ENCODE data around the gene TMTC1. TPM values are rescaled to one million over a fixed set of nuclear protein-coding genes. Genes with fewer than 3 reads are reported as not detected.

TMTC1 gene
- total RNA-seq, 3 donors from 2014 or later (not counting 1 experiment from before 2014, with no cell fraction given), result 0.18 to 2.0 (median 0.50) TPM

DNA sequence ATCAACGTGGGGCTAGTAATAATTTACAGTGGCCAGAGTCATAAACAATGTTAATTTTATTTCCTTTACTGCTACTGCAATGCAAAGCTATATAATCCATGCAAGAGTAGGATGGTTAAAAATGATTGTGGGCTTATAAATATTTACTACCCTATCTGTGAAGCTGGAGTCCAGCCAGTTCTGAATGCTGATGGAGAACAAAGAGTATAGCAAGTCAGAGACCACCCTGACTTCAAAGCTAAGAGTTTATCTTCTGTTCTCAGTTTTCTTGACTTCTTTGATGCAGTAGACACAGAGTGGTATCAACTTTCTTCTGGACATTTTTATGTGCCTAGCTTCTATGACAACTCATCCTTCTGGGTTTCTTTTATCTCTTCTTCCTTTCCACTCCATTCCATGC is 252.3 kb downstream of the TMTC1 start:
- Mint-ChIP-seq H3K9me3 (no peaks in the 10 kb centered on the region), H3K27me3 (ENCODE audit: low read depth in 2 of 2) (peaks cover 14 to 21% of the 10 kb centered on the region in 2 donors), H3K4me1 (no peaks in the 10 kb centered on the region), H3K4me3 (no peak overlapping the region), H3K36me3 (no peaks in the 10 kb centered on the region), H3K27ac (no peak overlapping the region)
- Histone ChIP-seq H3K9me3 (ENCODE audit: control insufficient read depth, insufficient read depth, low read length) (no peaks in the 10 kb centered on the region), H3K27ac (ENCODE audit: low read length) (no peak overlapping the region), H3K4me1 (ENCODE audit: control insufficient read depth, insufficient read depth, low read length) (no peaks in the 10 kb centered on the region), H3K36me3 (ENCODE audit: control insufficient read depth, insufficient read depth, low read length) (no peaks in the 10 kb centered on the region), H3K4me3 (ENCODE audit: low read length) (no peak overlapping the region), H3K27me3 (ENCODE audit: control insufficient read depth, insufficient read depth, low read length) (no peaks in the 10 kb centered on the region)
- ATAC-seq (no peak), DNase-seq (no peak)
- TF ChIP-seq, protein P1, sequence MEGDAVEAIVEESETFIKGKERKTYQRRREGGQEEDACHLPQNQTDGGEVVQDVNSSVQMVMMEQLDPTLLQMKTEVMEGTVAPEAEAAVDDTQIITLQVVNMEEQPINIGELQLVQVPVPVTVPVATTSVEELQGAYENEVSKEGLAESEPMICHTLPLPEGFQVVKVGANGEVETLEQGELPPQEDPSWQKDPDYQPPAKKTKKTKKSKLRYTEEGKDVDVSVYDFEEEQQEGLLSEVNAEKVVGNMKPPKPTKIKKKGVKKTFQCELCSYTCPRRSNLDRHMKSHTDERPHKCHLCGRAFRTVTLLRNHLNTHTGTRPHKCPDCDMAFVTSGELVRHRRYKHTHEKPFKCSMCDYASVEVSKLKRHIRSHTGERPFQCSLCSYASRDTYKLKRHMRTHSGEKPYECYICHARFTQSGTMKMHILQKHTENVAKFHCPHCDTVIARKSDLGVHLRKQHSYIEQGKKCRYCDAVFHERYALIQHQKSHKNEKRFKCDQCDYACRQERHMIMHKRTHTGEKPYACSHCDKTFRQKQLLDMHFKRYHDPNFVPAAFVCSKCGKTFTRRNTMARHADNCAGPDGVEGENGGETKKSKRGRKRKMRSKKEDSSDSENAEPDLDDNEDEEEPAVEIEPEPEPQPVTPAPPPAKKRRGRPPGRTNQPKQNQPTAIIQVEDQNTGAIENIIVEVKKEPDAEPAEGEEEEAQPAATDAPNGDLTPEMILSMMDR (IDR thresholded peaks at IDR 0.05), result no peak
- 80% methylated on average over 1 of the region's 1 CpG for WGBS (ENCODE audit: insufficient coverage)
- intact Hi-C loops (cut with micrococcal nuclease), result no loop called here

DNA sequence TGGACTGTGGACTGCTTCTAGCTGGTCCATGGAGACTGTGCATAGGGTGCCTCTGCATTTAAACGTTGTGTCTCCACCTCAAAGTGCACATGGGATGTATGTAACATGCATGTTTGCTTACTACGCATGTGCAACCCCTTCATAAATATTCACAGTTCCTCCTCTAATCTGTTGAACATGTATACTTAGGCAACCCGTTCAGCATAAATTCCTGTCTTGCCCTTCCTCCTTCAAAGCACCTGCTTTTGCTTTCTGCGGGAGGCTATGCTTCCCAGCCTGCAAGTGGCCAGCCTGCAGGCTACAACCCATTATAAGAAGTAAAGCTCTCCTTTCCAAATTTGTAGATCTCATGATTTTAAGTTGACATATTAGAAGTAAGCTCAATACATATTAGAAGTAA is 253.3 kb downstream of the TMTC1 start:
- intact Hi-C loops (cut with micrococcal nuclease), result no loop called here
- Histone ChIP-seq H3K36me3 (ENCODE audit: control insufficient read depth, insufficient read depth, low read length) (no peaks in the 10 kb centered on the region), H3K9me3 (ENCODE audit: control insufficient read depth, insufficient read depth, low read length) (no peaks in the 10 kb centered on the region), H3K4me1 (ENCODE audit: control insufficient read depth, insufficient read depth, low read length) (no peaks in the 10 kb centered on the region), H3K4me3 (ENCODE audit: low read length) (no peak overlapping the region), H3K27ac (ENCODE audit: low read length) (no peak overlapping the region), H3K27me3 (ENCODE audit: control insufficient read depth, insufficient read depth, low read length) (no peaks in the 10 kb centered on the region)
- H3K36me3 Mint-ChIP-seq, result no peaks in the 10 kb centered on the region
- H3K4me1 Mint-ChIP-seq, result no peaks in the 10 kb centered on the region
- TF ChIP-seq, protein P1 (IDR thresholded peaks at IDR 0.05), result no peak
- no peak overlapping the region for H3K27ac Mint-ChIP-seq
- H3K27me3 Mint-ChIP-seq (ENCODE audit: low read depth in 2 of 2), result peaks cover 14 to 21% of the 10 kb centered on the region in 2 donors
- no peak for ATAC-seq
- WGBS (ENCODE audit: insufficient coverage), result 85% methylated on average over 4 of the region's 4 CpGs
- H3K4me3 Mint-ChIP-seq, result no peak overlapping the region
- no peaks in the 10 kb centered on the region for H3K9me3 Mint-ChIP-seq
- DNase-seq, result no peak

DNA sequence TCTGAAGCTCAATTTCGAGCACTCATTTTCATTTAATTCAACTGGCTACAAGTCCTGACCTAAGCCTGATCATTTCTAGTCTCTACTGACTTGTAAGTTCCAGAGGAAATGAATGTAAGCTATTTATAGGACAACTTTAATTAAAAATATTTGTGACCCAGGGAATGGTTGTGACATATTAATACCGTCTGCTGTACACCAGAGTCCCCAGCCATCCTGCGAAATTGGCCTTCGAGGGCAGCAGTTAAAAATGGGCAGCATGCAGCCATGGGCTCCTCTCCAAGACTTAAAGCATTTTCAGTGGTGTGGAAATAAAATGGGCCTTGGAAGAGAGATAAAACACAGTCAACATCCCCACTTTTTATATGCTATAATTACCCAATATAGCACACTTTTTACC is 255.6 kb downstream of the TMTC1 start:
- no peaks in the 10 kb centered on the region for H3K9me3 Mint-ChIP-seq
- H3K27ac ChIP-seq (ENCODE audit: low read length), result no peak overlapping the region
- H3K4me3 Mint-ChIP-seq, result no peak overlapping the region
- no peak overlapping the region for H3K4me3 ChIP-seq (ENCODE audit: low read length)
- H3K9me3 ChIP-seq (ENCODE audit: control insufficient read depth, insufficient read depth, low read length), result no peaks in the 10 kb centered on the region
- H3K27me3 Mint-ChIP-seq (ENCODE audit: low read depth in 2 of 2), result peaks cover 16 to 21% of the 10 kb centered on the region in 2 donors
- intact Hi-C loops (cut with micrococcal nuclease), result no loop called here
- no peaks in the 10 kb centered on the region for H3K4me1 ChIP-seq (ENCODE audit: control insufficient read depth, insufficient read depth, low read length)
- DNase-seq (no peak), ATAC-seq (no peak)
- H3K4me1 Mint-ChIP-seq, result no peaks in the 10 kb centered on the region
- H3K27me3 ChIP-seq (ENCODE audit: control insufficient read depth, insufficient read depth, low read length), result no peaks in the 10 kb centered on the region
- TF ChIP-seq, protein P1 (IDR thresholded peaks at IDR 0.05), result no peak
- H3K36me3 ChIP-seq (ENCODE audit: control insufficient read depth, insufficient read depth, low read length), result no peaks in the 10 kb centered on the region
- no peaks in the 10 kb centered on the region for H3K36me3 Mint-ChIP-seq
- 79% methylated on average over 4 of the region's 4 CpGs for WGBS (ENCODE audit: insufficient coverage)
- no peak overlapping the region for H3K27ac Mint-ChIP-seq

DNA sequence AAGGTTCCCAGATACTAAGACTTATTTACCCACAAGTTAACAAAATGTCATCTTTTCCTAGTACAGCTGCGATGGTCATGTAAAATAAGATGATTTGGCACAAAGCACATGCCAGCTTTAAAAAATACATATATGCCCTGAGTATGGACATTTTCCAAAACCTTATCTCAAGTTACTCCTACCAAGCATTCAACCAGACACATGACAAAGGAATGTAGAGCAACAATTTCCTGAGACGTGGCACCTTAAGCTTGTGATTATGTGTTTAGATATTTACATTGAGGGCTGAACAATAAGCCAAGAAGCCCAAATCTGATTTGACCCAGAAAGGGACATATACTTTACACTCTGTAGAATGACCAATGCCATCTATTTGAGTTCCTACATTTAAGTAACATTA is 261.8 kb downstream of the TMTC1 start:
- Histone ChIP-seq H3K36me3 (ENCODE audit: control insufficient read depth, insufficient read depth, low read length) (no peaks in the 10 kb centered on the region), H3K9me3 (ENCODE audit: control insufficient read depth, insufficient read depth, low read length) (no peaks in the 10 kb centered on the region), H3K27ac (ENCODE audit: low read length) (no peak overlapping the region), H3K4me3 (ENCODE audit: low read length) (no peak overlapping the region), H3K4me1 (ENCODE audit: control insufficient read depth, insufficient read depth, low read length) (no peaks in the 10 kb centered on the region), H3K27me3 (ENCODE audit: control insufficient read depth, insufficient read depth, low read length) (no peaks in the 10 kb centered on the region)
- DNase-seq (no peak), ATAC-seq (no peak)
- TF ChIP-seq, protein P1 (IDR thresholded peaks at IDR 0.05), result no peak
- no peaks in the 10 kb centered on the region for H3K9me3 Mint-ChIP-seq
- WGBS (ENCODE audit: insufficient coverage), result 86% methylated on average over 1 of the region's 2 CpGs
- intact Hi-C loops (cut with micrococcal nuclease), result no loop called here
- no peak overlapping the region for H3K4me3 Mint-ChIP-seq
- no peaks in the 10 kb centered on the region for H3K36me3 Mint-ChIP-seq
- H3K27me3 Mint-ChIP-seq (ENCODE audit: low read depth in 2 of 2), result peaks cover 4 to 17% of the 10 kb centered on the region in 2 donors
- no peak overlapping the region for H3K27ac Mint-ChIP-seq
- no peaks in the 10 kb centered on the region for H3K4me1 Mint-ChIP-seq
